HepG2 (cell line): ENCODE data around the gene KCTD6. TPM values are rescaled to one million over a fixed set of nuclear protein-coding genes. Genes with fewer than 3 reads are reported as not detected.
A peak's percentile ranks its signal among the peaks of the same experiment; 100 is the strongest.

Experiments
- CENPX ChIP-seq: sonication (generic); formaldehyde crosslinking; IDR thresholded peaks from 2 replicates; pipeline ENCODE4 v1.9.0; 2021; ENCODE audit warnings: mild to moderate bottlenecking, missing genetic modification reagents, moderate library complexity
- GLI4 ChIP-seq: sonication (generic); formaldehyde crosslinking; IDR thresholded peaks from 2 replicates; pipeline ENCODE4 v1.5.1; 2020; ENCODE audit warnings: missing genetic modification reagents, mild to moderate bottlenecking, moderate library complexity, borderline replicate concordance
- HOXA7 ChIP-seq: sonication (generic); formaldehyde crosslinking; IDR thresholded peaks from 2 replicates; pipeline ENCODE4 v1.8.1; 2022; ENCODE audit warnings: mild to moderate bottlenecking, missing genetic modification reagents, moderate library complexity
- IKZF4 ChIP-seq: sonication (generic); formaldehyde crosslinking; IDR thresholded peaks from 2 replicates; pipeline ENCODE4 v1.5.1; 2020; ENCODE audit warnings: borderline replicate concordance, mild to moderate bottlenecking, low read depth, missing genetic modification reagents; ENCODE audit errors: not compliant biosample characterization
- MXD4 ChIP-seq: IDR thresholded peaks from 2 replicates; pipeline ENCODE4 v1.6.1; 2016; ENCODE audit warnings: mild to moderate bottlenecking, missing biosample characterization, missing genetic modification reagents
- SAFB2 ChIP-seq: sonication (generic); formaldehyde crosslinking; IDR thresholded peaks from 2 replicates; pipeline ENCODE4 v1.5.1; 2020; ENCODE audit warnings: missing genetic modification reagents, low read depth, mild to moderate bottlenecking, borderline replicate concordance
- SAP130 ChIP-seq: IDR thresholded peaks from 2 replicates; pipeline ENCODE4 v1.6.1; 2016; ENCODE audit warnings: low read depth
- TARDBP ChIP-seq: sonication (generic); formaldehyde crosslinking; IDR thresholded peaks from 2 replicates; pipeline ENCODE4 v1.8.0; 2022; ENCODE audit warnings: mild to moderate bottlenecking, missing genetic modification reagents
- TGIF2 ChIP-seq: IDR thresholded peaks from 2 replicates; pipeline ENCODE4 v1.6.1; 2016; ENCODE audit warnings: control low read depth, missing compliant biosample characterization
- ZNF207 ChIP-seq: fragments of 450-650 bp; IDR thresholded peaks from 2 replicates; pipeline ENCODE4 v1.6.1; 2016; ENCODE audit warnings: antibody characterized with exemption, borderline replicate concordance
- ZNF3 ChIP-seq: IDR thresholded peaks from 2 replicates; pipeline ENCODE4 v1.7.0; 2017; ENCODE audit warnings: inconsistent platforms
- ZNF44 ChIP-seq: sonication (generic); formaldehyde crosslinking; IDR thresholded peaks from 2 replicates; pipeline ENCODE4 v1.5.1; 2020; ENCODE audit warnings: mild to moderate bottlenecking, missing genetic modification reagents
- ZNF614 ChIP-seq: IDR thresholded peaks from 2 replicates; pipeline ENCODE4 v1.6.1; 2018; ENCODE audit warnings: missing biosample characterization, missing genetic modification reagents, inconsistent platforms, borderline replicate concordance
- polyA plus RNA-seq, 8 experiments: library from polyadenylated mRNA; depleted of rRNA in 3 of 8; stranded (reverse) in 7 of 8; unstranded in 1 of 8; fragments of >200 nt; fragmentation: Illumina TruSeq in 4 of 8; extraction: Trizol in 4 of 8; gene quantifications; 2 replicates each; pipeline versions ENCODE4 v1.2.1 to v1.2.3, GENCODE V29; 2011 to 2016; ENCODE audit warnings: low read depth in 4 of 8, missing spikeins in 1 of 8, mixed read lengths in 1 of 8; ENCODE audit not compliant: insufficient read depth in 1 of 8
- total RNA-seq, 5 experiments: library from RNA; depleted of rRNA; stranded (reverse); fragments of >200 nt; fragmentation: Illumina TruSeq; extraction: Trizol; gene quantifications; 2 replicates each; pipeline ENCODE4 v1.2.3, GENCODE V29; 2016; ENCODE audit warnings: low read depth in 1 of 5
- TF ChIP-seq, protein P1 (sequence below): sonication (generic); formaldehyde crosslinking; IDR thresholded peaks from 2 replicates; pipeline ENCODE4 v1.4.0; 2020; ENCODE audit warnings: missing genetic modification reagents
- TF ChIP-seq, protein P2 (sequence below): IDR thresholded peaks from 2 replicates; pipeline ENCODE4 v1.6.1; 2016; ENCODE audit warnings: missing compliant biosample characterization, missing genetic modification reagents, borderline replicate concordance
- TF ChIP-seq, protein P3 (sequence below): sonication (generic); formaldehyde crosslinking; IDR thresholded peaks from 2 replicates; pipeline ENCODE4 v1.5.1; 2020; ENCODE audit warnings: missing genetic modification reagents, mild to moderate bottlenecking, borderline replicate concordance
- TF ChIP-seq, protein P4 (sequence below): IDR thresholded peaks from 2 replicates; pipeline ENCODE4 v1.6.1; 2016; ENCODE audit warnings: missing genetic modification reagents, missing compliant biosample characterization
- TF ChIP-seq, protein P5 (sequence below): sonication (generic); formaldehyde crosslinking; conservative IDR thresholded peaks from 2 replicates; pipeline ENCODE4 v1.4.0; 2020; ENCODE audit warnings: missing genetic modification reagents
- TF ChIP-seq, protein P6 (sequence below): sonication (generic); formaldehyde crosslinking; IDR thresholded peaks from 2 replicates; pipeline ENCODE4 v1.9.0; 2021; ENCODE audit warnings: missing genetic modification reagents, mild to moderate bottlenecking, borderline replicate concordance

KCTD6 gene
- total and polyA plus RNA-seq, 2 of the 13 experiments (the other 11 are each of a cell fraction or from before 2014, with no cell fraction given): 13.4 to 14.2 TPM

DNA sequence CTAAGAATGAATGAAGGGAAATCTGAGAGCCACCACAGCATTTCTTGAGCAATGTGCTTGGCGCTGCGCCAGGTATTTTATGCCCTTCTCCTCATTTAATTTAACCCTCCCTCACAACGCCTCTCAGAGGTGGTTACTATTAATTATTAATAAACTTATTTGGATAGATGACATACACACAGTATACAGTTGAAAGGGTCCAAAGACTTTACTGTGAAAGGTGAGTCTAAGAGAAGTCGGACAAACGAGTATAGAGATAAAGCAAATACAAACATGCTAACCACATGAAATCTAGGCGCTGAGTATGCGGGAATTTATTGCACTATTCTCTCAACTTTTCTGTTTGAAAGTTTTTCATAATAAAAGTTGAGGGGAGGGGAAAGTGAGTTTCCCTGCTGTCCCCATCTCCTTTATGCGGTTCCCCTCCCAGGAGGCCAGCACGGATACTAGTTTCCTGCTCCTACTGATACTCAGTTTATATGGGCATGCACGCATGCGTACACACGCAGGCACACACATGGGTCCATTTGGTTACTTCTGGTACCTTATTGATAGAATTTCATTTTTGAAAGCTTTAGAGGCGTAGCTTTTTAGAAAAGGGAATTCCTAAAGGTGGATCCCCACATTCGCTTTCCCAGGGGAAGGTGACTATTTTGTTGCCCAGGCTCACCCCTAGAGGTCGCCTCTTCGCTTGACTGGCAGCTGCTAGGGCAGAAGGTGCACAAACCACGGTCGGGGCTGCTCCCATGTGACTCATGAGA lies 28.5 kb upstream of the KCTD6 start (continued):
- TF ChIP-seq, protein P1, sequence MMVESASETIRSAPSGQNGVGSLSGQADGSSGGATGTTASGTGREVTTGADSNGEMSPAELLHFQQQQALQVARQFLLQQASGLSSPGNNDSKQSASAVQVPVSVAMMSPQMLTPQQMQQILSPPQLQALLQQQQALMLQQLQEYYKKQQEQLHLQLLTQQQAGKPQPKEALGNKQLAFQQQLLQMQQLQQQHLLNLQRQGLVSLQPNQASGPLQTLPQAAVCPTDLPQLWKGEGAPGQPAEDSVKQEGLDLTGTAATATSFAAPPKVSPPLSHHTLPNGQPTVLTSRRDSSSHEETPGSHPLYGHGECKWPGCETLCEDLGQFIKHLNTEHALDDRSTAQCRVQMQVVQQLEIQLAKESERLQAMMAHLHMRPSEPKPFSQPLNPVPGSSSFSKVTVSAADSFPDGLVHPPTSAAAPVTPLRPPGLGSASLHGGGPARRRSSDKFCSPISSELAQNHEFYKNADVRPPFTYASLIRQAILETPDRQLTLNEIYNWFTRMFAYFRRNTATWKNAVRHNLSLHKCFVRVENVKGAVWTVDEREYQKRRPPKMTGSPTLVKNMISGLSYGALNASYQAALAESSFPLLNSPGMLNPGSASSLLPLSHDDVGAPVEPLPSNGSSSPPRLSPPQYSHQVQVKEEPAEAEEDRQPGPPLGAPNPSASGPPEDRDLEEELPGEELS (CRISPR knock-in tag): peak; percentile 31; the same call in 1 of the 2 replicates
- TF ChIP-seq, protein P2, sequence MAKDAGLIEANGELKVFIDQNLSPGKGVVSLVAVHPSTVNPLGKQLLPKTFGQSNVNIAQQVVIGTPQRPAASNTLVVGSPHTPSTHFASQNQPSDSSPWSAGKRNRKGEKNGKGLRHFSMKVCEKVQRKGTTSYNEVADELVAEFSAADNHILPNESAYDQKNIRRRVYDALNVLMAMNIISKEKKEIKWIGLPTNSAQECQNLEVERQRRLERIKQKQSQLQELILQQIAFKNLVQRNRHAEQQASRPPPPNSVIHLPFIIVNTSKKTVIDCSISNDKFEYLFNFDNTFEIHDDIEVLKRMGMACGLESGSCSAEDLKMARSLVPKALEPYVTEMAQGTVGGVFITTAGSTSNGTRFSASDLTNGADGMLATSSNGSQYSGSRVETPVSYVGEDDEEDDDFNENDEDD (CRISPR knock-in tag): 0 out of 2 replicates have a peak, but pooled peaks have one; percentile 12
- TF ChIP-seq, protein P3, sequence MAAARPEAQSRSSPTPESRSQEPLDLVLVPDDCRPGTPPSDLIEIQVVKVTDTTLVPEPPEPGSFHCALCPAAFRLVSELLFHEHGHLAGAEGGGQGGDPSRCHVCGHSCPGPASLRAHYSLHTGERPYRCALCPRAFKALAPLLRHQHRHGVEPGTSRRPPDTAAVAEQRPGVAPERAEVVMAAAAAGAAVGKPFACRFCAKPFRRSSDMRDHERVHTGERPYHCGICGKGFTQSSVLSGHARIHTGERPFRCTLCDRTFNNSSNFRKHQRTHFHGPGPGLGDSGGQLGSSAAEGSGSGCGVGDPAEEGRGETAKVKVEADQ (CRISPR knock-in tag): no peak
- no peak for TF ChIP-seq ZNF3 (CRISPR knock-in tag)
- TF ChIP-seq TARDBP (CRISPR knock-in tag): 0 out of 2 replicates have a peak, but pooled peaks have one; percentile 44
- TF ChIP-seq ZNF614 (CRISPR knock-in tag): peak; percentile 45; the same call in 1 of the 2 replicates
- no peak for TF ChIP-seq HOXA7 (CRISPR knock-in tag)
- peak; percentile 68 for TF ChIP-seq SAP130 (CRISPR knock-in tag)
- TF ChIP-seq GLI4 (CRISPR knock-in tag): peak; percentile 38; the same call in 1 of the 2 replicates
- TF ChIP-seq, protein P4, sequence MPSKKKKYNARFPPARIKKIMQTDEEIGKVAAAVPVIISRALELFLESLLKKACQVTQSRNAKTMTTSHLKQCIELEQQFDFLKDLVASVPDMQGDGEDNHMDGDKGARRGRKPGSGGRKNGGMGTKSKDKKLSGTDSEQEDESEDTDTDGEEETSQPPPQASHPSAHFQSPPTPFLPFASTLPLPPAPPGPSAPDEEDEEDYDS (CRISPR knock-in tag): peak; percentile 70; the same call in 1 of the 2 replicates
- TF ChIP-seq CENPX (CRISPR knock-in tag): no peak
- TF ChIP-seq, protein P5, sequence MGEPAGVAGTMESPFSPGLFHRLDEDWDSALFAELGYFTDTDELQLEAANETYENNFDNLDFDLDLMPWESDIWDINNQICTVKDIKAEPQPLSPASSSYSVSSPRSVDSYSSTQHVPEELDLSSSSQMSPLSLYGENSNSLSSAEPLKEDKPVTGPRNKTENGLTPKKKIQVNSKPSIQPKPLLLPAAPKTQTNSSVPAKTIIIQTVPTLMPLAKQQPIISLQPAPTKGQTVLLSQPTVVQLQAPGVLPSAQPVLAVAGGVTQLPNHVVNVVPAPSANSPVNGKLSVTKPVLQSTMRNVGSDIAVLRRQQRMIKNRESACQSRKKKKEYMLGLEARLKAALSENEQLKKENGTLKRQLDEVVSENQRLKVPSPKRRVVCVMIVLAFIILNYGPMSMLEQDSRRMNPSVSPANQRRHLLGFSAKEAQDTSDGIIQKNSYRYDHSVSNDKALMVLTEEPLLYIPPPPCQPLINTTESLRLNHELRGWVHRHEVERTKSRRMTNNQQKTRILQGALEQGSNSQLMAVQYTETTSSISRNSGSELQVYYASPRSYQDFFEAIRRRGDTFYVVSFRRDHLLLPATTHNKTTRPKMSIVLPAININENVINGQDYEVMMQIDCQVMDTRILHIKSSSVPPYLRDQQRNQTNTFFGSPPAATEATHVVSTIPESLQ (CRISPR knock-in tag): no peak
- TF ChIP-seq SAFB2: peak; percentile 70; the same call in 1 of the 2 replicates
- TF ChIP-seq ZNF44 (CRISPR knock-in tag): 0 out of 2 replicates have a peak, but pooled peaks have one; percentile 22
- no peak for TF ChIP-seq ZNF207
- TF ChIP-seq, protein P6, sequence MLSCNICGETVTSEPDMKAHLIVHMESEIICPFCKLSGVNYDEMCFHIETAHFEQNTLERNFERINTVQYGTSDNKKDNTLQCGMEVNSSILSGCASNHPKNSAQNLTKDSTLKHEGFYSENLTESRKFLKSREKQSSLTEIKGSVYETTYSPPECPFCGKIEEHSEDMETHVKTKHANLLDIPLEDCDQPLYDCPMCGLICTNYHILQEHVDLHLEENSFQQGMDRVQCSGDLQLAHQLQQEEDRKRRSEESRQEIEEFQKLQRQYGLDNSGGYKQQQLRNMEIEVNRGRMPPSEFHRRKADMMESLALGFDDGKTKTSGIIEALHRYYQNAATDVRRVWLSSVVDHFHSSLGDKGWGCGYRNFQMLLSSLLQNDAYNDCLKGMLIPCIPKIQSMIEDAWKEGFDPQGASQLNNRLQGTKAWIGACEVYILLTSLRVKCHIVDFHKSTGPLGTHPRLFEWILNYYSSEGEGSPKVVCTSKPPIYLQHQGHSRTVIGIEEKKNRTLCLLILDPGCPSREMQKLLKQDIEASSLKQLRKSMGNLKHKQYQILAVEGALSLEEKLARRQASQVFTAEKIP (CRISPR knock-in tag): no peak
- TF ChIP-seq IKZF4 (CRISPR knock-in tag): no peak
- peak; percentile 29; the same call in 1 of the 2 replicates for TF ChIP-seq TGIF2 (CRISPR knock-in tag)
- TF ChIP-seq MXD4 (CRISPR knock-in tag): no peak
